Measurements from ENCODE around the gene MITF. TPM values are rescaled to one million over a fixed set of nuclear protein-coding genes. Genes with fewer than 3 reads are reported as not detected.

Gene MITF
- total RNA-seq, 1 donor = 11.6 TPM

DNA sequence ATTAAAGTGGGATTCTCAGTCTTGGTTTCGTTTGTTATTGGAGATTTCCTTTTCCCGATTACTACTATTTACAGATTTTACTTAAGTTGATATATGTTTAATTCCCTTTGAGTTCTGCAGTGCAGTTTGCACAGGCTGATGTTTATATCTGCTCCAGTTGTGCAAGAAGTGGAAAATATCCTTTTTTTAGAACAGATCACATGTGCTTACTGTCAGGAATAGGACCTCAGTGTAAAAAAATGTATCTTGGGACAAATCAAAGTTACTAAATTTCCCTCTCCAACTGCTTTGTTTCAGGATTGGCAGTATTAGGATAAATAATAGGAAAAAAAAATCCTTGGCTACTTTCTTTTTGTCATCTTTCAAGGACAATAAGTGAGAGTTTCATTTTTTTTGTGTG is 6.9 kb downstream of the MITF start:
- H3K4me3 ChIP-seq (ENCODE audit: insufficient read depth, low read length) = no peak overlapping the region
- peaks cover 16% of the 10 kb centered on the region for H3K4me1 ChIP-seq (ENCODE audit: insufficient read depth, low read length)
- no peak overlapping the region for H2AFZ ChIP-seq (ENCODE audit: low read length)
- no peaks in the 10 kb centered on the region for H3K27me3 ChIP-seq (ENCODE audit: insufficient read depth, low read length)
- no peaks in the 10 kb centered on the region for H3K9me3 ChIP-seq (ENCODE audit: low read depth, low read length)
- no peaks in the 10 kb centered on the region for H3K36me3 ChIP-seq (ENCODE audit: insufficient read depth, low read length)
- no peaks in the 10 kb centered on the region for H4K20me1 ChIP-seq (ENCODE audit: insufficient read depth, low read length)
- no peak overlapping the region for H3K27ac ChIP-seq (ENCODE audit: low read depth, low read length)
- H3K79me2 ChIP-seq (ENCODE audit: insufficient read depth, low read length) = no peaks in the 10 kb centered on the region
- DNase-seq (ENCODE audit: insufficient read length, low spot score, missing footprints) = no peak
- TF ChIP-seq, protein P1, sequence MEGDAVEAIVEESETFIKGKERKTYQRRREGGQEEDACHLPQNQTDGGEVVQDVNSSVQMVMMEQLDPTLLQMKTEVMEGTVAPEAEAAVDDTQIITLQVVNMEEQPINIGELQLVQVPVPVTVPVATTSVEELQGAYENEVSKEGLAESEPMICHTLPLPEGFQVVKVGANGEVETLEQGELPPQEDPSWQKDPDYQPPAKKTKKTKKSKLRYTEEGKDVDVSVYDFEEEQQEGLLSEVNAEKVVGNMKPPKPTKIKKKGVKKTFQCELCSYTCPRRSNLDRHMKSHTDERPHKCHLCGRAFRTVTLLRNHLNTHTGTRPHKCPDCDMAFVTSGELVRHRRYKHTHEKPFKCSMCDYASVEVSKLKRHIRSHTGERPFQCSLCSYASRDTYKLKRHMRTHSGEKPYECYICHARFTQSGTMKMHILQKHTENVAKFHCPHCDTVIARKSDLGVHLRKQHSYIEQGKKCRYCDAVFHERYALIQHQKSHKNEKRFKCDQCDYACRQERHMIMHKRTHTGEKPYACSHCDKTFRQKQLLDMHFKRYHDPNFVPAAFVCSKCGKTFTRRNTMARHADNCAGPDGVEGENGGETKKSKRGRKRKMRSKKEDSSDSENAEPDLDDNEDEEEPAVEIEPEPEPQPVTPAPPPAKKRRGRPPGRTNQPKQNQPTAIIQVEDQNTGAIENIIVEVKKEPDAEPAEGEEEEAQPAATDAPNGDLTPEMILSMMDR (IDR thresholded peaks at IDR 0.05; ENCODE audit: extremely low read depth, low read depth, low read length) = no peak
- no peak overlapping the region for H3K4me2 ChIP-seq (ENCODE audit: insufficient read depth, low read length)

DNA sequence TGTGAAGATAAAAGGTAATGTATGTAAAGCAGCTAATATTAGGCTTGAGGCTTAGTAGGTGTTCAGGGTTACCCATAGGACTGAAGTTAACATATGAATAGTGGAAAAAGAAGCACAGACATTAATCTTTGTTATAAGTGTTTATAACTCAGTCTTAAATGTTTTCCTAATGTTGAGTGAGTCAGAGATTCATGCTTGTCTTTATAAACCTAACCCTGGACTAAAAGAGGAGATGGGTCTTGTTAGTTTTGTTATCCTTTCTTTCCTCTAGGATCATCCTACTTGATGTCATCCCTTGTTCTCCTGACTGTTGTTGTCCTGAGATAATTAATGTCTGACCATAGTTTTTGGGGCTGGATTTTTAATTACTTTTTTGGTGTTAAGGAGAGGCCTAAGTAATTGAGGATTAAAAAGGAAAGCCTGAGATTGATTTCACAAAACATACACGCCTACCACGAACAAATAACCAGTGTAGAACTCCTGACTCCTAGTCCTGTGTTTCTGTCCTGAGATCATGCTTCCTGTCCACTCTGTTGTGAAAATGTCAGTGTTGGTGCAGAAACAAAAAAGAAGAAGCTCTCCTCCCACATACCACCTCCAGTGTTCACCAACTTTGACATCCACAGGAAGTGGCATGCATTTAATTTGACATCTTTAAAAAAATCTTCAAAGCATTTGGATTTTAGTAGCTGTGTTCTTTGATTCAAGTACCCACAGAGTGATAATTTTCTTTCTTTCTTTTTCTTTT is 8.4 kb downstream of the MITF start:
- Histone ChIP-seq H3K4me2 (ENCODE audit: insufficient read depth, low read length) (no peak overlapping the region), H3K27me3 (ENCODE audit: insufficient read depth, low read length) (no peaks in the 10 kb centered on the region), H3K36me3 (ENCODE audit: insufficient read depth, low read length) (no peaks in the 10 kb centered on the region), H3K4me1 (ENCODE audit: insufficient read depth, low read length) (peaks cover 16% of the 10 kb centered on the region), H3K27ac (ENCODE audit: low read depth, low read length) (no peak overlapping the region), H3K4me3 (ENCODE audit: insufficient read depth, low read length) (no peak overlapping the region), H2AFZ (ENCODE audit: low read length) (no peak overlapping the region), H4K20me1 (ENCODE audit: insufficient read depth, low read length) (no peaks in the 10 kb centered on the region), H3K79me2 (ENCODE audit: insufficient read depth, low read length) (no peaks in the 10 kb centered on the region), H3K9me3 (ENCODE audit: low read depth, low read length) (no peaks in the 10 kb centered on the region)
- no peak for DNase-seq (ENCODE audit: insufficient read length, low spot score, missing footprints)
- TF ChIP-seq, protein P1 (IDR thresholded peaks at IDR 0.05; ENCODE audit: extremely low read depth, low read depth, low read length) = no peak

DNA sequence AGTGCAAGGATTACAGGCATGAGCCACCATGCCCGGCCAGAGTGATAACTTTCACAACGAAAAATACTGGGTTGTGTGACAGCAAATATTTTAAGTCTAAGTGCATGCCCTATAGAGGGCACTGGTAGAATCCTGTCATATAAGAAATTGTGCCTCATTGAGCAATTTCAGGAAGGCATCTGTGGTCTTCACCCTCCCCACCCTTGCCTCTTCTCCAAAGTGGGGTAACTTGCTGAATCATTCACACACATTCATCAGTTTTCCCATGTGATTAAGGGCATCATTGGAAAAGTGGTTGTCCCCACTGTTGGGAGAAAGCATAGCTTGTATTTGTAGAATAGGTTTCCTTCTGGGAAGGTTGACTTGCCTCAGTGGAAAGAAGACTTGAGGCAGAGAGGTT is 9.2 kb downstream of the MITF start:
- Histone ChIP-seq H4K20me1 (ENCODE audit: insufficient read depth, low read length) (no peaks in the 10 kb centered on the region), H2AFZ (ENCODE audit: low read length) (no peak overlapping the region), H3K36me3 (ENCODE audit: insufficient read depth, low read length) (no peaks in the 10 kb centered on the region), H3K9me3 (ENCODE audit: low read depth, low read length) (peaks cover 2% of the 10 kb centered on the region), H3K79me2 (ENCODE audit: insufficient read depth, low read length) (no peaks in the 10 kb centered on the region), H3K4me3 (ENCODE audit: insufficient read depth, low read length) (no peak overlapping the region), H3K4me2 (ENCODE audit: insufficient read depth, low read length) (no peak overlapping the region), H3K27me3 (ENCODE audit: insufficient read depth, low read length) (no peaks in the 10 kb centered on the region), H3K4me1 (ENCODE audit: insufficient read depth, low read length) (peaks cover 16% of the 10 kb centered on the region), H3K27ac (ENCODE audit: low read depth, low read length) (no peak overlapping the region)
- no peak for DNase-seq (ENCODE audit: insufficient read length, low spot score, missing footprints)
- TF ChIP-seq, protein P1 (IDR thresholded peaks at IDR 0.05; ENCODE audit: extremely low read depth, low read depth, low read length) = no peak

DNA sequence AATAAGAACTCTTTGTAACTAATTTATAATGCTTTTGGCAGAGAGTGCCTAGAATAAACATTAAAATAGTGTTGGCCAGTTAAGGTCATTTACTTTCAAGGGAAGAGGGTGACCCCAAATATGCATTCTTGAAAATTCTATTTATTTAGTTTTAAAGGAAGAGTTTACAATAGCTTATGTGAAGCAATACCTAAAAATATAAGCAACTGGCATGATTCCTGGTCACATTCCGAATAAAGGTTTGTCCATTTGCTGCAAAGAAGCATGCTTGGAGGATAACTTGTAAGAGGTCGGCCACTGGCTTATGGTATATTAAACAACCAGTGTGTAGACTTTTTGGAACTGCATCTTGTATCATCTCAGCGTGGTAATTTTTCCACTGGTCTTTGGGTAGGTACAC is 10.2 kb downstream of the MITF start:
- H3K79me2 ChIP-seq (ENCODE audit: insufficient read depth, low read length) = no peaks in the 10 kb centered on the region
- DNase-seq (ENCODE audit: insufficient read length, low spot score, missing footprints) = no peak
- no peaks in the 10 kb centered on the region for H3K36me3 ChIP-seq (ENCODE audit: insufficient read depth, low read length)
- no peak overlapping the region for H3K4me3 ChIP-seq (ENCODE audit: insufficient read depth, low read length)
- no peak overlapping the region for H3K4me2 ChIP-seq (ENCODE audit: insufficient read depth, low read length)
- H3K27me3 ChIP-seq (ENCODE audit: insufficient read depth, low read length) = no peaks in the 10 kb centered on the region
- TF ChIP-seq, protein P1 (IDR thresholded peaks at IDR 0.05; ENCODE audit: extremely low read depth, low read depth, low read length) = no peak
- H3K27ac ChIP-seq (ENCODE audit: low read depth, low read length) = no peak overlapping the region
- no peaks in the 10 kb centered on the region for H4K20me1 ChIP-seq (ENCODE audit: insufficient read depth, low read length)
- peaks cover 2% of the 10 kb centered on the region for H3K9me3 ChIP-seq (ENCODE audit: low read depth, low read length)
- no peak overlapping the region for H2AFZ ChIP-seq (ENCODE audit: low read length)
- peaks cover 16% of the 10 kb centered on the region for H3K4me1 ChIP-seq (ENCODE audit: insufficient read depth, low read length)

Measured in osteoblast (primary cell).